A549 (cell line): Measurements from ENCODE around the gene JMJD4. TPM values are rescaled to one million over a fixed set of nuclear protein-coding genes. Genes with fewer than 3 reads are reported as not detected.

ENCODE experiments used
- ATAC-seq, 2 experiments: fragments of 200-7000 bp in 1 of 2; fragments of >200 bp in 1 of 2; cut with Nextera tagmentation in 1 of 2; cut with Tn5 transposase in 1 of 2; 3 replicates each; pipeline versions ENCODE4 v1.8.0 to v1.9.1; 2018 to 2020; ENCODE audit warnings: mild to moderate bottlenecking in 1 of 2, moderate library complexity in 1 of 2
- CTCF ChIA-PET: fragments of 300-600 bp; sonication (Branson Sonifier 250); formaldehyde crosslinking; extraction: SDS; loops from one replicate; lab custom pipeline; 2021; ENCODE audit warnings: antibody characterized with exemption, inconsistent platforms; lab: Yijun Ruan, JAX
- POLR2A ChIA-PET: fragments of 350-600 bp; formaldehyde crosslinking; extraction: SDS; loops from one replicate; lab custom pipeline; 2021; ENCODE audit warnings: antibody characterized with exemption, inconsistent platforms; lab: Yijun Ruan, JAX
- DNase-seq, 2 experiments: peaks; one replicate each; pipeline versions ENCODE4 v3.0.0 to v3.0.0-alpha.2; 2011 to 2016; ENCODE audit warnings: low read depth in 1 of 2, low spot score in 1 of 2
- FAIRE-seq: peaks from 2 replicates; lab custom pipeline; 2011; peaks lifted over from hg19 to GRCh38; lab: Jason Lieb, UNC
- H3K27ac ChIP-seq, 2 experiments: fragments of >200 bp; sonication (Bioruptor Twin); formaldehyde crosslinking; 3 replicates each; pipeline ENCODE4 v1.5.1; 2016 to 2017
- H3K4me1 ChIP-seq: fragments of >200 bp; sonication (Bioruptor Twin); formaldehyde crosslinking; 3 replicates; pipeline ENCODE4 v1.6.1; 2016
- H3K4me2 ChIP-seq: fragments of >200 bp; sonication (Bioruptor Twin); formaldehyde crosslinking; 3 replicates; pipeline ENCODE4 v1.6.1; 2016
- H3K4me3 ChIP-seq: fragments of >200 bp; sonication (Bioruptor Twin); formaldehyde crosslinking; 3 replicates; pipeline ENCODE4 v1.5.1; 2016
- H3K9me3 ChIP-seq: fragments of >200 bp; sonication (Bioruptor Twin); formaldehyde crosslinking; 3 replicates; pipeline ENCODE4 v1.6.1; 2016
- CBX8 ChIP-seq: fragments of 200-600 bp; sonication (generic); IDR thresholded peaks from 2 replicates; pipeline ENCODE4 v1.6.1; 2016
- CEBPB ChIP-seq, 2 experiments: fragments of >200 bp in 1 of 2; sonication (Bioruptor Twin) in 1 of 2; formaldehyde crosslinking in 1 of 2; IDR thresholded peaks; 2 replicates each; pipeline ENCODE4 v1.6.1; 2012 to 2016
- CHD2 ChIP-seq: fragments of 150-350 bp; IDR thresholded peaks from 2 replicates; pipeline ENCODE4 v1.6.1; 2014; ENCODE audit warnings: low read length; ENCODE audit not compliant: partially characterized antibody
- EHMT2 ChIP-seq: fragments of 200-600 bp; sonication (generic); IDR thresholded peaks from 2 replicates; pipeline ENCODE4 v1.6.1; 2016; ENCODE audit warnings: antibody characterized with exemption, low read depth, mild to moderate bottlenecking, moderate library complexity
- FOSB ChIP-seq: fragments of 250-450 bp; sonication (Bioruptor Pico); IDR thresholded peaks from 2 replicates; pipeline ENCODE4 v1.5.0; 2020; ENCODE audit warnings: mild to moderate bottlenecking, moderate library complexity
- FOSL2 ChIP-seq, 2 experiments: fragments of 450-650 bp in 1 of 2; fragments of >200 bp in 1 of 2; sonication (Bioruptor Twin) in 1 of 2; formaldehyde crosslinking; IDR thresholded peaks; 2 replicates each; pipeline versions ENCODE4 v1.5.0 to v1.6.1; 2016 to 2020; ENCODE audit warnings: mild to moderate bottlenecking in 1 of 2, moderate library complexity in 1 of 2
- GATA3 ChIP-seq: IDR thresholded peaks from 2 replicates; pipeline ENCODE4 v1.6.1; 2012; ENCODE audit warnings: borderline replicate concordance
- HDAC2 ChIP-seq: fragments of 200-600 bp; sonication (generic); IDR thresholded peaks from 2 replicates; pipeline ENCODE4 v1.6.1; 2016
- HOXA7 ChIP-seq: fragments of 250-450 bp; sonication (Bioruptor Pico); IDR thresholded peaks from 2 replicates; pipeline ENCODE4 v1.5.0; 2020; ENCODE audit warnings: mild to moderate bottlenecking, moderate library complexity
- KDM1A ChIP-seq: fragments of 200-600 bp; sonication (generic); IDR thresholded peaks from 2 replicates; pipeline ENCODE4 v1.6.1; 2016; ENCODE audit warnings: low read depth, mild to moderate bottlenecking
- KDM5A ChIP-seq: fragments of 200-600 bp; sonication (generic); IDR thresholded peaks from 2 replicates; pipeline ENCODE4 v1.6.1; 2016; ENCODE audit warnings: antibody characterized with exemption, mild to moderate bottlenecking
- MAFK ChIP-seq: fragments of 450-650 bp; IDR thresholded peaks from 2 replicates; pipeline ENCODE4 v1.6.1; 2014; ENCODE audit not compliant: partially characterized antibody
- MYC ChIP-seq: IDR thresholded peaks from 2 replicates; pipeline ENCODE4 v1.6.1; 2012; ENCODE audit warnings: mild to moderate bottlenecking, inconsistent platforms, low read length, improper control_type of control experiment, borderline replicate concordance
- NFE2L2 ChIP-seq: fragments of 150-350 bp; conservative IDR thresholded peaks from 2 replicates; pipeline ENCODE4 v1.6.1; 2014; ENCODE audit warnings: low read length
- NPAS2 ChIP-seq: fragments of 250-450 bp; sonication (Bioruptor Pico); IDR thresholded peaks from 2 replicates; pipeline ENCODE4 v1.8.0; 2022; ENCODE audit warnings: mild to moderate bottlenecking, moderate library complexity, borderline replicate concordance
- PHF8 ChIP-seq: fragments of 200-600 bp; sonication (generic); IDR thresholded peaks from 2 replicates; pipeline ENCODE4 v1.6.1; 2016; ENCODE audit warnings: low read depth, mild to moderate bottlenecking, antibody characterized with exemption, moderate library complexity, borderline replicate concordance
- POLR2A ChIP-seq: IDR thresholded peaks from 2 replicates; pipeline ENCODE4 v1.6.1; 2012; ENCODE audit warnings: mild to moderate bottlenecking, low read length
- RARB ChIP-seq: fragments of 250-450 bp; sonication (Bioruptor Pico); IDR thresholded peaks from 2 replicates; pipeline ENCODE4 v1.8.0; 2021; ENCODE audit warnings: mild to moderate bottlenecking, moderate library complexity
- RCOR1 ChIP-seq: fragments of 150-350 bp; IDR thresholded peaks from 2 replicates; pipeline ENCODE4 v1.6.1; 2014; ENCODE audit warnings: antibody characterized with exemption, low read length, low read depth
- RNF2 ChIP-seq: fragments of 200-600 bp; sonication (generic); IDR thresholded peaks from 2 replicates; pipeline ENCODE4 v1.6.1; 2016; ENCODE audit warnings: low read depth, mild to moderate bottlenecking, antibody characterized with exemption, moderate library complexity, borderline replicate concordance
- SMC3 ChIP-seq: fragments of >200 bp; sonication (Bioruptor Twin); formaldehyde crosslinking; IDR thresholded peaks from 3 replicates; pipeline ENCODE4 v1.6.1; 2018; ENCODE audit warnings: inconsistent platforms
- SREBF2 ChIP-seq: fragments of 450-650 bp; IDR thresholded peaks from 2 replicates; pipeline ENCODE4 v1.6.1; 2014; ENCODE audit warnings: mild to moderate bottlenecking, moderate library complexity
- TFCP2L1 ChIP-seq: fragments of 250-450 bp; sonication (Bioruptor Pico); IDR thresholded peaks from 2 replicates; pipeline ENCODE4 v1.5.0; 2021; ENCODE audit warnings: mild to moderate bottlenecking
- ZFP36 ChIP-seq: fragments of 450-650 bp; IDR thresholded peaks from 2 replicates; pipeline ENCODE4 v1.6.1; 2014; ENCODE audit warnings: borderline replicate concordance; ENCODE audit not compliant: partially characterized antibody
- ZNF302 ChIP-seq: fragments of 250-450 bp; sonication (Bioruptor Pico); IDR thresholded peaks from 2 replicates; pipeline ENCODE4 v1.9.0; 2021; ENCODE audit warnings: inconsistent platforms, mild to moderate bottlenecking, moderate library complexity
- WGBS: methylation state at CpG from one replicate; pipeline ENCODE4 v1.1.6; 2017; ENCODE audit errors: missing lambda C conversion rate; 5-methylcytosine and 5-hydroxymethylcytosine counted together
- polyA plus RNA-seq, 4 experiments: library from polyadenylated mRNA; depleted of rRNA in 3 of 4; stranded (reverse); fragments of >200 nt; fragmentation: RNase III in 1 of 4; extraction: RNeasy Plus Mini Kit Qiagen cat#74134 plus additional on column Dnase treatment in 1 of 4; gene quantifications; 2 replicates in 3 of 4; 3 replicates in 1 of 4; pipeline ENCODE4 v1.2.3, GENCODE V29; 2011 to 2017
- TF ChIP-seq, protein P1 (sequence below): fragments of 450-650 bp; IDR thresholded peaks from 2 replicates; pipeline ENCODE4 v1.6.1; 2014; ENCODE audit warnings: antibody characterized with exemption
- TF ChIP-seq, protein P2 (sequence below): IDR thresholded peaks from 2 replicates; pipeline ENCODE4 v1.6.1; 2012; ENCODE audit warnings: low read depth, borderline replicate concordance
- TF ChIP-seq, protein P3 (sequence below): fragments of 150-350 bp; IDR thresholded peaks from 2 replicates; pipeline ENCODE4 v1.6.1; 2014; ENCODE audit warnings: low read depth, mild to moderate bottlenecking, low read length
- TF ChIP-seq, protein P4 (sequence below): IDR thresholded peaks from 2 replicates; pipeline ENCODE4 v1.6.1; 2012
- TF ChIP-seq, protein P5 (sequence below): fragments of >200 bp; sonication (Bioruptor Twin); formaldehyde crosslinking; IDR thresholded peaks from 2 replicates; pipeline ENCODE4 v1.6.1; 2016

Gene JMJD4
- polyA plus RNA-seq, 2 of the 4 experiments (the other 2 are of a cell fraction) = 18.8 to 21.2 TPM

DNA sequence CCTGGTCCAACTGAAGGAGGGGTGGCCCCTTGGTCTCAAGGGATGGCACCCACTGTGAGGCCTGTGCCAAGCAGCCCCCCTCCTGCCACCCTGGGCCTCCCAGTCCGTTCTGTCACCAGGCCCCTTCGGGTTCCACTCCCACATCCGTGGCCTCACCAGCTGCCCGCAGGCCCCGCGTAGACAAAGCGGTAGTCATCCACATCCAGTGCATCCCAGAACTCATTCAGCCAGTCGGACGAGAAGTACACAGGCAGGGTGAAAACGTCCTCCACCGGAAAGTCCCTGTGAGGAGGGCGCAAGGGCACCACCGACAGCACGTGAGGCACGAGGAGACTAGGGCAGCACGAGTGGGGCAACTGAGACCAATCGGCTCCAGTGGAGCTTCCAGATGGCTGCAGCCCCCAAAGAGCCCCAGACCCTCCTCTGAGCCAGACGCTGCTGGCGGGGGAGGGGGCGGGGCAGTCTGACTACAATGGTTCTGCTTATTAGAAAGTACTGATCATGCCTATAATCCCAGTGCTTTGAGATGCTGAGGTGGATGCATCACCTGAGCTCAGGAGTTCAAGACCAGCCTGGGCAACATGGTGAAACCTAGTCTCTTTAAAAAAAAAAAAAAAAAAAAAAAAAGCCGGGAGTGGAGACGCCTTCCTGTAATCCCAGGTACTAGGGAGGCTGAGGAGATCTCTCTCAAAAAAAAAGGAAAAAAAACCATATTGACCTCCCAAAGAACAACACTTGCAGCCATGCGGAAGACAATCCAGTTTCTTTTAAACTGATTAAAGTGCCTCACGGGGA, 1.2 kb downstream of the JMJD4 start:
- CTCF ChIA-PET = interaction anchor here (0.6 to 1.1 kb wide), 2 partner anchors 29 to 71 kb away, joined by 3 to 5 read pairs; no protein-coding TSS in a partner anchor
- Histone ChIP-seq H3K4me2 (peak overlapping the region; percentile 93), H3K9me3 (no peaks in the 10 kb centered on the region), H3K4me1 (peaks cover 17% of the 10 kb centered on the region; the same call in 2 of the 3 replicates), H3K4me3 (peak overlapping the region; percentile 88), H3K27ac (peak overlapping the region; percentile 93 to 98)
- TF ChIP-seq HDAC2 (no peak), CEBPB (IDR thresholded peaks at IDR 0.05) (no peak), FOSL2 (IDR thresholded peaks at IDR 0.05) (no peak), FOSL2 (CRISPR knock-in tag; IDR thresholded peaks at IDR 0.05) (no peak), NFE2L2 (no peak), RARB (CRISPR knock-in tag) (no peak), ZNF302 (CRISPR knock-in tag) (no peak), TFCP2L1 (CRISPR knock-in tag) (no peak), FOSB (CRISPR knock-in tag) (no peak), GATA3 (no peak), RNF2 (no peak), KDM1A (no peak), CBX8 (no peak), ZFP36 (no peak), EHMT2 (no peak), SMC3 (no peak)
- TF ChIP-seq, protein P1, sequence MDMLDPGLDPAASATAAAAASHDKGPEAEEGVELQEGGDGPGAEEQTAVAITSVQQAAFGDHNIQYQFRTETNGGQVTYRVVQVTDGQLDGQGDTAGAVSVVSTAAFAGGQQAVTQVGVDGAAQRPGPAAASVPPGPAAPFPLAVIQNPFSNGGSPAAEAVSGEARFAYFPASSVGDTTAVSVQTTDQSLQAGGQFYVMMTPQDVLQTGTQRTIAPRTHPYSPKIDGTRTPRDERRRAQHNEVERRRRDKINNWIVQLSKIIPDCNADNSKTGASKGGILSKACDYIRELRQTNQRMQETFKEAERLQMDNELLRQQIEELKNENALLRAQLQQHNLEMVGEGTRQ = no peak
- TF ChIP-seq, protein P2, sequence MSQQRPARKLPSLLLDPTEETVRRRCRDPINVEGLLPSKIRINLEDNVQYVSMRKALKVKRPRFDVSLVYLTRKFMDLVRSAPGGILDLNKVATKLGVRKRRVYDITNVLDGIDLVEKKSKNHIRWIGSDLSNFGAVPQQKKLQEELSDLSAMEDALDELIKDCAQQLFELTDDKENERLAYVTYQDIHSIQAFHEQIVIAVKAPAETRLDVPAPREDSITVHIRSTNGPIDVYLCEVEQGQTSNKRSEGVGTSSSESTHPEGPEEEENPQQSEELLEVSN = no peak
- TF ChIP-seq, protein P3, sequence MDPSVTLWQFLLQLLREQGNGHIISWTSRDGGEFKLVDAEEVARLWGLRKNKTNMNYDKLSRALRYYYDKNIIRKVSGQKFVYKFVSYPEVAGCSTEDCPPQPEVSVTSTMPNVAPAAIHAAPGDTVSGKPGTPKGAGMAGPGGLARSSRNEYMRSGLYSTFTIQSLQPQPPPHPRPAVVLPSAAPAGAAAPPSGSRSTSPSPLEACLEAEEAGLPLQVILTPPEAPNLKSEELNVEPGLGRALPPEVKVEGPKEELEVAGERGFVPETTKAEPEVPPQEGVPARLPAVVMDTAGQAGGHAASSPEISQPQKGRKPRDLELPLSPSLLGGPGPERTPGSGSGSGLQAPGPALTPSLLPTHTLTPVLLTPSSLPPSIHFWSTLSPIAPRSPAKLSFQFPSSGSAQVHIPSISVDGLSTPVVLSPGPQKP = no peak
- TF ChIP-seq, protein P4, sequence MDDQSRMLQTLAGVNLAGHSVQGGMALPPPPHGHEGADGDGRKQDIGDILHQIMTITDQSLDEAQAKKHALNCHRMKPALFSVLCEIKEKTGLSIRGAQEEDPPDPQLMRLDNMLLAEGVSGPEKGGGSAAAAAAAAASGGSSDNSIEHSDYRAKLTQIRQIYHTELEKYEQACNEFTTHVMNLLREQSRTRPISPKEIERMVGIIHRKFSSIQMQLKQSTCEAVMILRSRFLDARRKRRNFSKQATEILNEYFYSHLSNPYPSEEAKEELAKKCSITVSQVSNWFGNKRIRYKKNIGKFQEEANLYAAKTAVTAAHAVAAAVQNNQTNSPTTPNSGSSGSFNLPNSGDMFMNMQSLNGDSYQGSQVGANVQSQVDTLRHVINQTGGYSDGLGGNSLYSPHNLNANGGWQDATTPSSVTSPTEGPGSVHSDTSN = no peak
- TF ChIP-seq, protein P5, sequence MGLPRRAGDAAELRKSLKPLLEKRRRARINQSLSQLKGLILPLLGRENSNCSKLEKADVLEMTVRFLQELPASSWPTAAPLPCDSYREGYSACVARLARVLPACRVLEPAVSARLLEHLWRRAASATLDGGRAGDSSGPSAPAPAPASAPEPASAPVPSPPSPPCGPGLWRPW = no peak
- FAIRE-seq = no peak
- WGBS = 73% methylated on average over 21 of the region's 24 CpGs
- DNase-seq = no peak
- no peak for ATAC-seq
- POLR2A ChIA-PET = interaction anchor here (0.6 to 1.3 kb wide), 2 partner anchors 54 to 1184 kb away, joined by 3 to 4 read pairs; no protein-coding TSS in a partner anchor

DNA sequence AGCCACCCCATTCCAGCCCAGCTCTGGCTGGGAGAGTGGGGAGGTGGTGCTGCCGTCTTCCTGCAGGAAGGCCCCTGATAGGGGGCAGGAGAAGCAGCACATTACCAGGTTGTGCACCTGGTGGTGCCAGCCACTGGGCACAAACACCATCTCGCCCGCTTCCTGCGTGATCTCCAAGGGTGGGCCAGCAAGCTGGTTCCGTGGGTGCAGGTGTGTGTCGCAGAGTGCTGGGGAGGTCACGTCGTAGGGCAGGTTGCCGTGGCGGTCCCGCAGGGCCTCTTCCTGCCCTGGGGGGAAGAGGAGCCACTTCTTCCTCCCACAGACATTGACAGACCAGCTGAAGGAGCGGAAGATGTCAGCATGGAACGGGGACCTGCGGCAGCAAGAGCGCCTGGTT, 1.8 kb downstream of the JMJD4 start:
- no peak overlapping the region for H3K4me3 ChIP-seq
- CTCF ChIA-PET = interaction anchor here (1.0 kb wide), 1 partner anchor 29 kb away, joined by 3 read pairs; no protein-coding TSS in a partner anchor

More for the DNA sequence above, 1.8 kb downstream of the JMJD4 start:
- Histone ChIP-seq H3K4me1 (peaks cover 21% of the 10 kb centered on the region; the same call in 2 of the 3 replicates), H3K4me2 (peak overlapping the region; percentile 93; the same call in 1 of the 3 replicates), H3K9me3 (no peaks in the 10 kb centered on the region), H3K27ac (no peak overlapping the region)
- POLR2A ChIA-PET = no interaction called here
- TF ChIP-seq NPAS2 (CRISPR knock-in tag) (no peak), SREBF2 (no peak), POLR2A (no peak), MYC (no peak), MAFK (no peak), RCOR1 (no peak), CEBPB (IDR thresholded peaks at IDR 0.05) (no peak), KDM1A (no peak), CBX8 (no peak), NFE2L2 (no peak), PHF8 (no peak), RNF2 (no peak), KDM5A (no peak), HOXA7 (CRISPR knock-in tag) (no peak), CHD2 (no peak)
- TF ChIP-seq, protein P5 = no peak
- 98% methylated on average over 12 of the region's 15 CpGs for whole genome bisulfite sequencing
- DNase-seq (no peak), FAIRE-seq (no peak), ATAC-seq (no peak)
